SK-N-SH (cell line): ENCODE measurements around the gene HBG1. TPM values are rescaled to one million over a fixed set of nuclear protein-coding genes. Genes with fewer than 3 reads are reported as not detected.

Experiments
- CTCF ChIA-PET: fragments of 300-600, 350-600 bp; formaldehyde crosslinking; extraction: SDS; loops from one replicate; lab custom pipeline; 2021; lab: Yijun Ruan, JAX
- POLR2A ChIA-PET: fragments of 350-600 bp; sonication (Branson Sonifier 250); formaldehyde crosslinking; extraction: SDS; loops from one replicate; lab custom pipeline; 2020; ENCODE audit warnings: antibody characterized with exemption, inconsistent platforms; lab: Yijun Ruan, JAX
- DNase-seq: peaks from one replicate; pipeline ENCODE4 v3.0.0; 2012
- H2AFZ ChIP-seq: fragments of 200-600 bp; sonication (generic); 2 replicates; pipeline ENCODE4 v1.8.1; 2016; ENCODE audit warnings: antibody characterized with exemption, mild to moderate bottlenecking, low read depth
- H3F3A ChIP-seq: fragments of 200-600 bp; sonication (generic); replicated peaks from 2 replicates; pipeline ENCODE3; 2016; ENCODE audit warnings: antibody characterized with exemption, mild to moderate bottlenecking; ENCODE audit not compliant: insufficient read depth
- H3K27ac ChIP-seq, 2 experiments: fragments of 200-500 bp in 1 of 2; fragments of 200-600 bp in 1 of 2; sonication (Bioruptor generic) in 1 of 2; sonication (generic), shearing (Covaris generic) in 1 of 2; 2 replicates each; pipeline versions ENCODE4 v1.5.1 to v1.6.1; 2014 to 2016; ENCODE audit warnings: low read depth in 2 of 2, inconsistent platforms in 1 of 2, low read length in 1 of 2, mild to moderate bottlenecking in 1 of 2, mixed read lengths in 1 of 2
- H3K27me3 ChIP-seq: fragments of 200-600 bp; sonication (generic), shearing (Covaris generic); 2 replicates; pipeline ENCODE4 v1.6.1; 2016; ENCODE audit warnings: mixed run types; ENCODE audit not compliant: insufficient read depth
- H3K36me3 ChIP-seq, 2 experiments: fragments of 200-500 bp in 1 of 2; fragments of 200-600 bp in 1 of 2; sonication (Bioruptor generic) in 1 of 2; sonication (generic) in 1 of 2; replicated peaks in 1 of 2; 2 replicates each; pipeline versions ENCODE3 to v1.5.1; 2014 to 2016; ENCODE audit warnings: low read length in 1 of 2, mild to moderate bottlenecking in 1 of 2; ENCODE audit not compliant: insufficient read depth in 2 of 2, control insufficient read depth in 1 of 2
- H3K4me1 ChIP-seq, 2 experiments: fragments of 200-500 bp in 1 of 2; fragments of 200-600 bp in 1 of 2; sonication (Bioruptor generic) in 1 of 2; sonication (generic), shearing (Covaris generic) in 1 of 2; 2 replicates each; pipeline versions ENCODE4 v1.5.1 to v1.6.1; 2014 to 2016; ENCODE audit warnings: low read depth in 1 of 2, low read length in 1 of 2, mixed run types in 1 of 2; ENCODE audit not compliant: insufficient read depth in 2 of 2, control insufficient read depth in 1 of 2
- H3K4me2 ChIP-seq: fragments of 200-600 bp; sonication (generic), shearing (Covaris generic); 2 replicates; pipeline ENCODE4 v1.6.1; 2017; ENCODE audit warnings: mixed run types
- H3K4me3 ChIP-seq, 2 experiments: fragments of 200-500 bp in 1 of 2; fragments of 200-600 bp in 1 of 2; sonication (Bioruptor generic) in 1 of 2; sonication (generic), shearing (Covaris generic) in 1 of 2; 2 replicates each; pipeline versions ENCODE4 v1.5.1 to v1.8.1; 2014 to 2016; ENCODE audit warnings: low read depth in 2 of 2, inconsistent platforms in 1 of 2, low read length in 1 of 2, mild to moderate bottlenecking in 1 of 2, mixed read lengths in 1 of 2, moderate library complexity in 1 of 2
- H3K79me2 ChIP-seq: fragments of 200-600 bp; sonication (generic); 2 replicates; pipeline ENCODE4 v1.8.1; 2017; ENCODE audit warnings: mild to moderate bottlenecking; ENCODE audit not compliant: insufficient read depth
- H3K9ac ChIP-seq: fragments of 200-600 bp; sonication (generic); 2 replicates; pipeline ENCODE4 v1.6.1; 2017; ENCODE audit warnings: mixed run types
- H3K9me2 ChIP-seq: fragments of 200-600 bp; sonication (generic); 2 replicates; pipeline ENCODE4 v1.6.1; 2017; ENCODE audit warnings: mixed run types
- H3K9me3 ChIP-seq: fragments of 200-600 bp; sonication (generic); 2 replicates; pipeline ENCODE4 v1.6.1; 2017; ENCODE audit warnings: mixed run types, mild to moderate bottlenecking, moderate library complexity
- H4K20me1 ChIP-seq: fragments of 200-600 bp; sonication (generic); 2 replicates; pipeline ENCODE4 v1.6.1; 2017; ENCODE audit warnings: mild to moderate bottlenecking, mixed run types; ENCODE audit not compliant: insufficient read depth
- FOXJ3 ChIP-seq: sonication (generic); formaldehyde crosslinking; IDR thresholded peaks from 2 replicates; pipeline ENCODE4 v1.5.1; 2020; ENCODE audit warnings: mild to moderate bottlenecking, missing genetic modification reagents
- FOXM1 ChIP-seq: IDR thresholded peaks from 2 replicates; pipeline ENCODE4 v1.4.0; 2012; ENCODE audit warnings: low read depth, mild to moderate bottlenecking
- GABPA ChIP-seq: IDR thresholded peaks from 2 replicates; pipeline ENCODE4 v1.4.0; 2012; ENCODE audit warnings: low read depth, mild to moderate bottlenecking
- JUND ChIP-seq: IDR thresholded peaks from 2 replicates; pipeline ENCODE4 v1.4.0; 2012
- NRF1 ChIP-seq: IDR thresholded peaks from 2 replicates; pipeline ENCODE4 v1.6.1; 2012; ENCODE audit warnings: low read depth, mild to moderate bottlenecking, low read length
- POLR2AphosphoS5 ChIP-seq: IDR thresholded peaks from 2 replicates; pipeline ENCODE4 v1.6.1; 2012; ENCODE audit warnings: low read depth, low read length
- RAD21 ChIP-seq: IDR thresholded peaks from 2 replicates; pipeline ENCODE4 v1.6.1; 2012; ENCODE audit warnings: mild to moderate bottlenecking, low read length
- RCOR1 ChIP-seq: fragments of 150-350 bp; IDR thresholded peaks from 2 replicates; pipeline ENCODE4 v1.6.1; 2017; ENCODE audit warnings: antibody characterized with exemption, low read length
- RFX5 ChIP-seq: IDR thresholded peaks from 2 replicates; pipeline ENCODE4 v1.6.1; 2012; ENCODE audit warnings: mild to moderate bottlenecking, improper control_type of control experiment, low read length
- RXRA ChIP-seq: IDR thresholded peaks from 2 replicates; pipeline ENCODE4 v1.4.0; 2012; ENCODE audit warnings: low read depth, mild to moderate bottlenecking, borderline replicate concordance
- TAF1 ChIP-seq: IDR thresholded peaks from 2 replicates; pipeline ENCODE4 v1.6.1; 2012; ENCODE audit warnings: low read depth, mild to moderate bottlenecking, low read length, moderate library complexity, borderline replicate concordance
- TCF12 ChIP-seq: IDR thresholded peaks from 2 replicates; pipeline ENCODE4 v1.4.0; 2012
- TEAD4 ChIP-seq: IDR thresholded peaks from 2 replicates; pipeline ENCODE4 v1.4.0; 2012; ENCODE audit warnings: mild to moderate bottlenecking, borderline replicate concordance; ENCODE audit not compliant: insufficient read depth
- WGBS: methylation state at CpG from one replicate; pipeline ENCODE4 v1.1.6; 2017; ENCODE audit warnings: low lambda C conversion rate; 5-methylcytosine and 5-hydroxymethylcytosine counted together
- polyA plus RNA-seq, 3 experiments: library from polyadenylated mRNA; depleted of rRNA; stranded (reverse); fragments of >200 nt; gene quantifications; 2 replicates each; pipeline ENCODE4 v1.2.3, GENCODE V29; 2012
- TF ChIP-seq, protein P1 (sequence below): IDR thresholded peaks from 2 replicates; pipeline ENCODE4; 2012
- TF ChIP-seq, protein P2 (sequence below): fragments of 150-350 bp; IDR thresholded peaks from 2 replicates; pipeline ENCODE4 v1.6.1; 2016; ENCODE audit warnings: mild to moderate bottlenecking, low read depth, low read length
- TF ChIP-seq, protein P3 (sequence below): fragments of 200-600 bp; sonication (generic); IDR thresholded peaks from 2 replicates; pipeline ENCODE4 v1.6.1; 2017; ENCODE audit warnings: antibody characterized with exemption, mild to moderate bottlenecking, moderate library complexity
- TF ChIP-seq, protein P4 (sequence below): IDR thresholded peaks from 2 replicates; pipeline ENCODE4 v1.6.1; 2012; ENCODE audit warnings: mild to moderate bottlenecking, low read depth, low read length, moderate library complexity
- TF ChIP-seq, protein P5 (sequence below): IDR thresholded peaks from 2 replicates; pipeline ENCODE4 v1.4.0; 2012; ENCODE audit warnings: low read depth, borderline replicate concordance

The HBG1 gene
- polyA plus RNA-seq, 1 of the 3 experiments (the other 2 are of a cell fraction) = not detected

- 0% methylated on average over 1 of the region's 1 CpG for WGBS
- H3K27me3 ChIP-seq = no peaks in the 10 kb centered on the region; the same call in 1 of the 2 replicates
- no peaks in the 10 kb centered on the region for H3K9me3 ChIP-seq
- no peak for DNase-seq
- no peak overlapping the region for H3K4me2 ChIP-seq
- no peaks in the 10 kb centered on the region for H3K79me2 ChIP-seq
- no peak overlapping the region for H3K9ac ChIP-seq
- H3K4me3 ChIP-seq = no peak overlapping the region
- H3K36me3 ChIP-seq = no peaks in the 10 kb centered on the region
- TF ChIP-seq TEAD4 = no peak
- TF ChIP-seq, protein P1, sequence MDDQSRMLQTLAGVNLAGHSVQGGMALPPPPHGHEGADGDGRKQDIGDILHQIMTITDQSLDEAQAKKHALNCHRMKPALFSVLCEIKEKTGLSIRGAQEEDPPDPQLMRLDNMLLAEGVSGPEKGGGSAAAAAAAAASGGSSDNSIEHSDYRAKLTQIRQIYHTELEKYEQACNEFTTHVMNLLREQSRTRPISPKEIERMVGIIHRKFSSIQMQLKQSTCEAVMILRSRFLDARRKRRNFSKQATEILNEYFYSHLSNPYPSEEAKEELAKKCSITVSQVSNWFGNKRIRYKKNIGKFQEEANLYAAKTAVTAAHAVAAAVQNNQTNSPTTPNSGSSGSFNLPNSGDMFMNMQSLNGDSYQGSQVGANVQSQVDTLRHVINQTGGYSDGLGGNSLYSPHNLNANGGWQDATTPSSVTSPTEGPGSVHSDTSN = no peak
- TF ChIP-seq JUND = no peak
- TF ChIP-seq FOXJ3 = no peak
- TF ChIP-seq GABPA = no peak
- TF ChIP-seq RXRA = no peak
- TF ChIP-seq FOXM1 = no peak
- TF ChIP-seq, protein P2, sequence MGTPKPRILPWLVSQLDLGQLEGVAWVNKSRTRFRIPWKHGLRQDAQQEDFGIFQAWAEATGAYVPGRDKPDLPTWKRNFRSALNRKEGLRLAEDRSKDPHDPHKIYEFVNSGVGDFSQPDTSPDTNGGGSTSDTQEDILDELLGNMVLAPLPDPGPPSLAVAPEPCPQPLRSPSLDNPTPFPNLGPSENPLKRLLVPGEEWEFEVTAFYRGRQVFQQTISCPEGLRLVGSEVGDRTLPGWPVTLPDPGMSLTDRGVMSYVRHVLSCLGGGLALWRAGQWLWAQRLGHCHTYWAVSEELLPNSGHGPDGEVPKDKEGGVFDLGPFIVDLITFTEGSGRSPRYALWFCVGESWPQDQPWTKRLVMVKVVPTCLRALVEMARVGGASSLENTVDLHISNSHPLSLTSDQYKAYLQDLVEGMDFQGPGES = no peak
- TF ChIP-seq, protein P3, sequence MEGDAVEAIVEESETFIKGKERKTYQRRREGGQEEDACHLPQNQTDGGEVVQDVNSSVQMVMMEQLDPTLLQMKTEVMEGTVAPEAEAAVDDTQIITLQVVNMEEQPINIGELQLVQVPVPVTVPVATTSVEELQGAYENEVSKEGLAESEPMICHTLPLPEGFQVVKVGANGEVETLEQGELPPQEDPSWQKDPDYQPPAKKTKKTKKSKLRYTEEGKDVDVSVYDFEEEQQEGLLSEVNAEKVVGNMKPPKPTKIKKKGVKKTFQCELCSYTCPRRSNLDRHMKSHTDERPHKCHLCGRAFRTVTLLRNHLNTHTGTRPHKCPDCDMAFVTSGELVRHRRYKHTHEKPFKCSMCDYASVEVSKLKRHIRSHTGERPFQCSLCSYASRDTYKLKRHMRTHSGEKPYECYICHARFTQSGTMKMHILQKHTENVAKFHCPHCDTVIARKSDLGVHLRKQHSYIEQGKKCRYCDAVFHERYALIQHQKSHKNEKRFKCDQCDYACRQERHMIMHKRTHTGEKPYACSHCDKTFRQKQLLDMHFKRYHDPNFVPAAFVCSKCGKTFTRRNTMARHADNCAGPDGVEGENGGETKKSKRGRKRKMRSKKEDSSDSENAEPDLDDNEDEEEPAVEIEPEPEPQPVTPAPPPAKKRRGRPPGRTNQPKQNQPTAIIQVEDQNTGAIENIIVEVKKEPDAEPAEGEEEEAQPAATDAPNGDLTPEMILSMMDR = no peak
- TF ChIP-seq, protein P4, sequence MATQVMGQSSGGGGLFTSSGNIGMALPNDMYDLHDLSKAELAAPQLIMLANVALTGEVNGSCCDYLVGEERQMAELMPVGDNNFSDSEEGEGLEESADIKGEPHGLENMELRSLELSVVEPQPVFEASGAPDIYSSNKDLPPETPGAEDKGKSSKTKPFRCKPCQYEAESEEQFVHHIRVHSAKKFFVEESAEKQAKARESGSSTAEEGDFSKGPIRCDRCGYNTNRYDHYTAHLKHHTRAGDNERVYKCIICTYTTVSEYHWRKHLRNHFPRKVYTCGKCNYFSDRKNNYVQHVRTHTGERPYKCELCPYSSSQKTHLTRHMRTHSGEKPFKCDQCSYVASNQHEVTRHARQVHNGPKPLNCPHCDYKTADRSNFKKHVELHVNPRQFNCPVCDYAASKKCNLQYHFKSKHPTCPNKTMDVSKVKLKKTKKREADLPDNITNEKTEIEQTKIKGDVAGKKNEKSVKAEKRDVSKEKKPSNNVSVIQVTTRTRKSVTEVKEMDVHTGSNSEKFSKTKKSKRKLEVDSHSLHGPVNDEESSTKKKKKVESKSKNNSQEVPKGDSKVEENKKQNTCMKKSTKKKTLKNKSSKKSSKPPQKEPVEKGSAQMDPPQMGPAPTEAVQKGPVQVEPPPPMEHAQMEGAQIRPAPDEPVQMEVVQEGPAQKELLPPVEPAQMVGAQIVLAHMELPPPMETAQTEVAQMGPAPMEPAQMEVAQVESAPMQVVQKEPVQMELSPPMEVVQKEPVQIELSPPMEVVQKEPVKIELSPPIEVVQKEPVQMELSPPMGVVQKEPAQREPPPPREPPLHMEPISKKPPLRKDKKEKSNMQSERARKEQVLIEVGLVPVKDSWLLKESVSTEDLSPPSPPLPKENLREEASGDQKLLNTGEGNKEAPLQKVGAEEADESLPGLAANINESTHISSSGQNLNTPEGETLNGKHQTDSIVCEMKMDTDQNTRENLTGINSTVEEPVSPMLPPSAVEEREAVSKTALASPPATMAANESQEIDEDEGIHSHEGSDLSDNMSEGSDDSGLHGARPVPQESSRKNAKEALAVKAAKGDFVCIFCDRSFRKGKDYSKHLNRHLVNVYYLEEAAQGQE = no peak
- TF ChIP-seq RCOR1 = no peak
- TF ChIP-seq TAF1 = no peak
- no peak for TF ChIP-seq POLR2AphosphoS5
- TF ChIP-seq, protein P5, sequence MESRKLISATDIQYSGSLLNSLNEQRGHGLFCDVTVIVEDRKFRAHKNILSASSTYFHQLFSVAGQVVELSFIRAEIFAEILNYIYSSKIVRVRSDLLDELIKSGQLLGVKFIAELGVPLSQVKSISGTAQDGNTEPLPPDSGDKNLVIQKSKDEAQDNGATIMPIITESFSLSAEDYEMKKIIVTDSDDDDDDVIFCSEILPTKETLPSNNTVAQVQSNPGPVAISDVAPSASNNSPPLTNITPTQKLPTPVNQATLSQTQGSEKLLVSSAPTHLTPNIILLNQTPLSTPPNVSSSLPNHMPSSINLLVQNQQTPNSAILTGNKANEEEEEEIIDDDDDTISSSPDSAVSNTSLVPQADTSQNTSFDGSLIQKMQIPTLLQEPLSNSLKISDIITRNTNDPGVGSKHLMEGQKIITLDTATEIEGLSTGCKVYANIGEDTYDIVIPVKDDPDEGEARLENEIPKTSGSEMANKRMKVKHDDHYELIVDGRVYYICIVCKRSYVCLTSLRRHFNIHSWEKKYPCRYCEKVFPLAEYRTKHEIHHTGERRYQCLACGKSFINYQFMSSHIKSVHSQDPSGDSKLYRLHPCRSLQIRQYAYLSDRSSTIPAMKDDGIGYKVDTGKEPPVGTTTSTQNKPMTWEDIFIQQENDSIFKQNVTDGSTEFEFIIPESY = no peak
- TF ChIP-seq RAD21 = no peak
- no peak for TF ChIP-seq NRF1
- TF ChIP-seq RFX5 = no peak
- no peak for TF ChIP-seq TCF12
- H3K9me2 ChIP-seq = no peaks in the 10 kb centered on the region
- CTCF ChIA-PET = no interaction called here
- H3K27ac ChIP-seq = no peak overlapping the region
- H4K20me1 ChIP-seq = no peaks in the 10 kb centered on the region
- H3K4me1 ChIP-seq = no peaks in the 10 kb centered on the region
- POLR2A ChIA-PET = no interaction called here
- no peak overlapping the region for H2AFZ ChIP-seq
- no peaks in the 10 kb centered on the region for H3F3A ChIP-seq
Measured at GRCh38 chr11:5240056-5240455, 9.6 kb downstream of the HBG1 start.
